GM19238 (cell line): ENCODE results near the gene NLGN1.
"Not testable (repeated sequence)": the region's sequence is repeated elsewhere in the genome, so short reads cannot be mapped to it uniquely, and the experiment has no call there.

ENCODE experiments used
- DNase-seq: peaks from one replicate; pipeline ENCODE4 v3.0.0; 2011; ENCODE audit warnings: low spot score; ENCODE audit not compliant: insufficient read length

The NLGN1 gene

DNA sequence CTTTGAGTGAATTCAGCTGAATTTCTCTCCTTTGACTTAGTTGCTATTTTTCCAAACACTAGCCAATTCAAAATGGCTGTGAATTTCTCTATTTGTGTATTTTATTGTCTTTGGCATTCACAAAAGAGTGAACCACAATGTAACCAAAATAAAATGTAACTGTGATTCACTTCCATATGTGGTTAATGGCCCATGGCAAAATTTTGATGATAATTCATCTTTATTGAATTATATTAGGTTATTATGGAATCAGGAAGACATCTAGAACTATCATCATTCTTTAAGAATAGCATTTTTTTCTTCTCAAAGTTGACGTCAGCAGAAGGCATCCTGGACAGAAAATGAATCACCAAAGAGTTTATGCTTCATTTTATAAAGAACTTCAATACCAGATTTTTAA, 756.3 kb downstream of the NLGN1 start:
- no peak for DNase-seq

DNA sequence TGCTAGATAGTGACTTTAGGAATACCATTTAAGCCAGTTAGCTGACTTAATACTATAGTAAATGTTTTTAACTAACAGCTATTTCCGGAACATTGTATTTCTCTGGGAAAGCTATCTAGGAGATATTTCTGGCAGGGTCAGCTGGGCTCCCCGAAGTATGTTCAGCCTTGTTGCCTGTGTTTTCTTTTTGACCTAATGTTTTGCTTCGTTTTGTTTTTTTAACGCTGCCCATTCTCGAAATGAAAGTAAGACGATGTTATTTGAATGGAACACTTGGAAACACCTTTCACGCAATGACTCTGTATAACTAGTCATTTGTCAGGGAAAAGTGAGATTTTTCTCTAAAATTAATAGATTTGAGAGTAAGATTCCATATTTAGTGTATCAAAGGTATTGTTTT, 758.7 kb downstream of the NLGN1 start:
- DNase-seq, result no peak

DNA sequence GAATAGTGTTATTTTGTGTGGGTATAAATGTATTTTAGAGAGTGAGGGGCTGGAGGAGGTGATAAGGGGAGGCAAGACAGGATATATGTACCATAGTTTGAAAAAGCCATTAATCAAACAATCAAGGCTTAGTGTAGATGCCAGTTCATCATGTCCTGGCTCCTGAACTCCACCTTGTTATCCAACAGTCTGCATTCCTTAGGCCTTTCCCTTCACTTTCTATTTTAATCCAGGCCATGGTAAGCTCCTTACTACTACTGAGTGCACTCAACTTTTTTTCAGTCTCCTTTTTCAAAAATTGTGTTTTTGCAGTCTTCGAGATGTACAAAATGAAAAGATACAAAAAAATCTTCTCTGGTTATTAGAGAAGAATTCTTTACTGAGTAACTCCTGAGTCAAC, 761.1 kb downstream of the NLGN1 start:
- no peak for DNase-seq

- DNase-seq, result no peak
Measured at GRCh38 chr3:174159604-174160003, 762.1 kb downstream of the NLGN1 start.

DNA sequence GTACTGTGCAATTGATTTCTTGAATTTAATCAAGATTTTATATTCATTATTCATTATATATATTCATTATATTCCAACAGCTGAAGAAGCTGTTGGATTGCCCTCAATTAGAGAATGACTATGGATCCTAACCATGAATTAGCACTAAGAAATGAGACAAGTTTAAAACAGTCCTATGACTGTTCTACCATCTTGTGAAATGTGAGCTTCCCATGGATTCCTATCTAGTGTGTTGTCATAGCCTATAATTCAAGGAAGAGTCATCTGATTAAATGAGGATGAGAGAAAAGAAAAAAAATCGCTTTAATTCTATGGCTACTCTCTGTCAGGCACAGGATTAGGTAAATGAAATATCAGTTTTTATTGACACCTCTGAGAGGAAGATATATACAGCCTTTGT, 765.0 kb downstream of the NLGN1 start:
- DNase-seq, result no peak

DNA sequence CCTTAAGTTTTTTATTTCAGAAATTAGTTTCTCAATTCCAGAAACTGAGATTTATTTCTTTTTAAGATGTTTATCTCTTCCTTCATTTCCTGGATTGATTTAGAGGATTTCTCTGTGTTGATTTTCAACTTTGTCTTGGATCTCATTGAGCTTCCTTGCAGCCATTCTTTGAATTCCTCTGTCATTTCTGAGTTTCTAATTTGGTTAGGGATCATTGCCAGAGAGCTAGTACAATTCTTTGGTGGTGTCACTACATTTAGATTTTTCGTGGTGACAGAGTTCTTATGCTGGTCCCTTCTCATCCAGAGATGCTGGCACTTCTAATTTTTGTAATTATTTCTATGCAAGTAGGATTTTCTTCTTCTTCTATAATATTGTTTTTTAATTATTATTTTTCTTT, 770.5 kb downstream of the NLGN1 start:
- DNase-seq, result no peak

- no peak for DNase-seq
Measured at GRCh38 chr3:174168538-174169254, 771.2 kb downstream of the NLGN1 start.

GRCh38 chr3:174169736-174170135, 772.2 kb downstream of the NLGN1 start:
- no peak for DNase-seq

DNA sequence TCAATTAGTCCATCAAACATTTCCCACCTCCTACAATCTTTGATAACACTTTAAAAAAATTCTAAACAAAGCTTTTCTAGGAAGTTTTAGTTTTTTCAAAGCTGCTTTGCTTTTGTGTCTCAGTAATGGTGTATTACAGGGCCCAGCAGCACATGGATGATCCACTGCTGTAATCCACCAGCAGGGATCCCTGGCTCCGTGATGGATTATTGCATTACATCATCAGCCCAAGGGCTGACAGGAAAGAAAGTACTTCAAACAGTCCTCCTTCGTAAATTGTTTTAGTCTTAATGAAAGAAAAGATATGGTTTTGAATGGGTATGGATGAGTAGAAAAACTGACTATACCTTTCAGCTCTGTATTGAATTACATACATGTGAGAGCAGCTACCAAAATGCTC, 772.7 kb downstream of the NLGN1 start:
- DNase-seq, result no peak

GRCh38 chr3:174186377-174186989, 788.9 kb downstream of the NLGN1 start:
- DNase-seq, result no peak

DNA sequence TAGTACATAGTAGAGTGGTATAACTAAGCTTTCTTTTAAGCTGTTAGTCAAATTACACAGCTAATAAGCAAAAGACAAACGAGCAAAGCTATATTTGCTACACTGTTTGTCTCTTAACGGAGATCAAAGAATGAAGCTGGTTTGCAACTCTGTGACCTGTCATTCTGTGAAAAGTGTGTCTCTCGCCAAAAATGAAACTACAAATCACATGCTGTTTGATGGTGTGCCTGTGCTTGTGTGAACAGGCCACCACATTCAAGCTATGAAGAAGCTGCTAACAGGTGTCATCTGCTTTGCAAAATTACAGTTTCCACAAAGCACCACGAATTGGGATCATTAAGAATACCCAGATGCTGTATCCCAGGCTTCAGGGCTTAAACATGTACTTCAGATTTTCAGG, 793.8 kb downstream of the NLGN1 start:
- DNase-seq, result no peak

GRCh38 chr3:174191895-174192294, 794.4 kb downstream of the NLGN1 start:
- no peak for DNase-seq

- no peak for DNase-seq
Measured at GRCh38 chr3:174192471-174192870, 794.9 kb downstream of the NLGN1 start.

GRCh38 chr3:174193604-174194003, 796.1 kb downstream of the NLGN1 start:
- DNase-seq, result no peak

GRCh38 chr3:174197416-174197815, 799.9 kb downstream of the NLGN1 start:
- DNase-seq, result no peak

DNA sequence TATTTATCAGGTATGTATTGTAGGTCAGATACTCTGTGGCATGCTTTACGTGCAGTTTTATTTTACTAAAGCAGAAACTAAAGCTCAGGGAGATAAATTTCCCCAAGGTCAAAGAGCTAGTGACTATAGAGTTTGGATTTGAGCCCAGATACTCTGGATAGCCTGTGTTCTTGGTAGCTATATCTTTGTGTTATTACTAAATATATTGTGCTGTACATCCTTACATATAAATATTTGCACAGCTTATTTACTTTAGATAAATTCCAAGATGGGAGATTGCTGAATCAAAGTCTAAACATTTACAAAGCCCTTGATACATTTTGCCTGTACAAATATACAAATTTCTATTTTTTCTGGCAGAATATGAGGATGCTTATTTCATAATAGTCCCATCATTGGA, 800.7 kb downstream of the NLGN1 start:
- no peak for DNase-seq

GRCh38 chr3:174199696-174200095, 802.2 kb downstream of the NLGN1 start:
- no peak for DNase-seq

DNA sequence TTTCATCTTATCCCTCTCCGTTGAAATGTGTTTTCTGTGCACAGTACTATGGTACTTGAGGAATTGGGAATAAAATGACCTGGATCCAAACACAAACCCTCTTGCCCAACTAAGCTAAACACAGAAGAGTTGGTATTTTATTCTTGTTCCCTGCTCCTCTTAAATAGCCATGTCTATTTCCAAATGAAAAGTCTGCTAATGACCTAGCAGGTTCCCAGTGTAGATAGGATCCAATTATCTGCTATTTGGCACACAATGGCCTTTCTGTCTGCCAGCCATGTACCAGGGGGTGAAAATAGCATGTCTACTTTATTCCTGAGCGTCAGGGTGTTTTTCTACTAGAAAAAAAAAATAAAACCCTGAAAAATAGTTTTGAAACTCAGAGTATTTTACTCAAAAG, 804.6 kb downstream of the NLGN1 start:
- DNase-seq, result no peak

GRCh38 chr3:174202561-174202960, 805.0 kb downstream of the NLGN1 start:
- DNase-seq, result no peak

DNA sequence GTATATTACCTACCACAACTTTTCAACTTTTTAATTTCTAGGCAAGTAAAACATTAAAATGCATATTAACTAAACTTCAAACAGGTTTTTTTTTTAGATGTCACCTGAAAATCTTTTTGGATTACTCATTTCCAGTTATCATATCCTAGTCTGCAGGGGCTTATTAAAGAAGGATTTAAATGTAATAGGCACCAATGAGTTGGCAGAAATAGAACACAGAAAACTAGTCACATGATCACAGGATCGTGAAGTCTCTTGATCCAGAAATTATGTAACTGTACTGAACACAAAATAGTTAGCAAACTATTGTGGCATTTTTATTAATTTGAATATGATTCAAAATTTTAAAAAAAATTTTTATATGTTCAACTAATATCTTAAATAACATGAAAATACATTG, 807.2 kb downstream of the NLGN1 start:
- no peak for DNase-seq

GRCh38 chr3:174206607-174207192, 809.2 kb downstream of the NLGN1 start:
- no peak for DNase-seq

- no peak for DNase-seq
Measured at GRCh38 chr3:174208161-174208560, 810.6 kb downstream of the NLGN1 start.

- not testable (repeated sequence) for DNase-seq
Measured at GRCh38 chr3:174211896-174212295, 814.4 kb downstream of the NLGN1 start.
